Measurements from ENCODE around the gene SLC22A6.
"Not testable (repeated sequence)": the region's sequence is repeated elsewhere in the genome, so short reads cannot be mapped to it uniquely, and the experiment has no call there.

Gene SLC22A6

GRCh38 chr11:62985041-62985750 is 429 bp upstream of the SLC22A6 start:
- no peak for DNase-seq (ENCODE audit: low spot score)

DNA sequence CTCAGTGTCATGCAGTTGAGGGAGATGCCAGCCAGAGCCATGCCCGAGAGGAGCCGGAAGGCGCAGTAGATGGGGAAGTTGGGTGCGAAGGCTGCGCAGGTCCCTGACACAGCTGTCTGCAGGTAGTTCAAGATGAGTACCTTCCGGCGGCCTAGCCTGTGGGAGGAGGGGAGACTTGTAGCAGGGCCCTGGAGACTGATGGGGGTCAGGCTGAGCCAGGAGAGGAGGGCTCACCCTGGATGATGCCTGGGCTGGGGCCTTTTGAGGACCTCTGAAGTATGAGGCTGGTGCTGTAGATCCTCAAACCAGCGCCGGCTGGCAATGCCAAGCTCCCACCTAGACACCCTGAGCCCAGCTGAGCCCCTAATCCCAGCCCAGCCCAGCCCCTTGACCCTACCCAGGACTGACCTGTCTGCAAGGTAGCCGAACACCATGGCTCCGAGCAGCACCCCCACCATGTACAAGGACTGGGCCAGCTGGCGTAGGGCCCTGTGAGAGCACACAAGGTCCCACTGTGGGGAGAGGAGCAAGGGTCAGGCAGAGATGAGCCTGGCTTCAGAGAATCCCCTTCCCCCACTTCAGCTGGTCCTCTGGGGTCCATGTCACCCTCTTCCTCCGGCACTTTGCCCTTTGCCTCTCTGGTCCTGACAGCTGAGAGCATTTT is 1.1 kb downstream of the SLC22A6 start:
- DNase-seq (ENCODE audit: low spot score) = no peak

DNA sequence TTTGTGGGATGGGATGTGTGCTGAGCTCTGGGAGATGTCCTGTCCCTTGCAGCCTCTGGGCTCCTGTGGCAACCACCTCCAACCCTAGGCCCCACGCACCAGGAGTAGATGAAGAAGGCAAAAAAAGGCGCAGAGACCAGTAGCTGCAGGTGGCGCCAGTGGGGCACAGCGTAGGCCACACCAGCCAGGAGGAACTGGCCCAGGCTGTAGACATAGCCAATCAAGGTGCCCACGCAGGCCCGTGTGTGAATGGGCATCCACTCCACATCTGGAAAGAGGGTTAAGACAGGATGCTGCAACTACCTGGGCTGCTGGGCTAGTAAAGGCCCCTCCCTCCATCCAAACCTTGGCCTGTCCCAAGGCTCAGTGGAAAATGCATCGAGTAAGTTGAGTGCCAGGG is 3.0 kb downstream of the SLC22A6 start:
- no peak for DNase-seq (ENCODE audit: low spot score)

DNA sequence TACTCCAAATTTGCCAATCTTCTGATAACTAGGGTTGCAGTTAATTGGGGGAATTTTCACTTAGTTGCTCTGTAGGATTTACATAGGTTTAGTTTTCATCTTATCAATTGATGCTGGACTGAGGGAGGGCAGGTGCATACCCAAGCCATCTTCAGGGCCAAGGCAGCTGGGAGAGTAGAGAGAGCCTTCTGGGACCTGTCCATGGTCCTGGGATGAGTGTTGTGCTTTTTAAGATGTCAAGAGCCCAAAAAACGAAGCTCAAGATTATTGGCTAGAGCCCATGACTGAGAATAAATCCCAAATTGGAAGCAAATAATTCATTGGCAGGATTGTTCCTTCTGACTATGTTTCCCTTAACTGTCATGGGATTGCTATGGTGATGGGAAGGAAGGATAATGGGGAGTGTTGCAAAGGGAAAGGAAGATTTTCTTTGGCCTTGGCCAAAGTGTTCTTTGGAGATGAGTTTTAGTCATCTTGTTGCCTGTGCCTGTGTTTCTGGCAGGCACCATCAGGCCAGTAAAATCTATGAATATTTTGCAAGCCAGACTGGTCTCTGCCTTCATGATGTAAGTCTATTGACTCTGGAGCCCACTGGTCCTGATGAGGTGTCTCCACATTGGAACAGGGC is 4.5 kb downstream of the SLC22A6 start:
- DNase-seq (ENCODE audit: low spot score) = no peak

DNA sequence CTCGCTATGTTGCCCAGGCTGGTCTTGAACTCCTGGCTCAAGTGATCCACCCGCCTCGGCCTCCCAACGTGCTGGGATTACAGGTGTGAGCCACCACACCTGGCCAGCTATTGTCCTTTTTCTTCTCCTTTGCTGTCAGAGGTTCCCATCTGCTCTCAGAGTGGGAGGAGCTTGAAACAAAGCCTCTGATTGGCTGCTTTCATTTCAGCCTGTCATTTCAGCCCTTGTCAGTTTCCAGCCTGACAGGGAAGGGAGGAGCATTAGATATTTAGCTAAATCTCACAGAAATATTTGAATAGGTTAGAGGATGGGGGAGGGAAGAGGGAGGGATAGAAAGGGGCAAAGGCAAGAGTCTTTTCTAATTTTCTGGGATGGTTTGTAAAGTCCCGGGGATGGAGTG is 8.7 kb downstream of the SLC22A6 start:
- no peak for DNase-seq (ENCODE audit: low spot score)

GRCh38 chr11:62974848-62975522 is 9.8 kb downstream of the SLC22A6 start:
- no peak for DNase-seq (ENCODE audit: low spot score)

DNA sequence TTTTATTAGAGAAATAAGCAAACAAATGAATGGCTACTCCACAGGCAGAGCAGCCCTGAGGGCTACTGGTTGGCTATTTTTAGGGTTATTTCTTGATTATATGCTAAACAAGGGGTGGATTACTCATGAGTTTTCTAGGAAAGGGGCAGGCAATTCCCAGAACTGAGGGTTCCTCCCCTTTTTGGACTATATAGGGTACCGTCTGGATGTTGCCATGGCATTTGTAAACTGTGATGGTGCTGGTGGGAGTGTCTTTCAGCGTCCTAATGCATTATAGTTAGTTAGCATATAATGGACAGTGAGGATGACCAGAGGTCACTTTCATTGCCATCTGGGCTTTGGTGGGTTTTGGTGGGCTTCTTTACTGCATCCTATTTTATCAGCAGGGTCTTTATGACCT is 19.2 kb downstream of the SLC22A6 start:
- DNase-seq (ENCODE audit: low spot score) = no peak

DNA sequence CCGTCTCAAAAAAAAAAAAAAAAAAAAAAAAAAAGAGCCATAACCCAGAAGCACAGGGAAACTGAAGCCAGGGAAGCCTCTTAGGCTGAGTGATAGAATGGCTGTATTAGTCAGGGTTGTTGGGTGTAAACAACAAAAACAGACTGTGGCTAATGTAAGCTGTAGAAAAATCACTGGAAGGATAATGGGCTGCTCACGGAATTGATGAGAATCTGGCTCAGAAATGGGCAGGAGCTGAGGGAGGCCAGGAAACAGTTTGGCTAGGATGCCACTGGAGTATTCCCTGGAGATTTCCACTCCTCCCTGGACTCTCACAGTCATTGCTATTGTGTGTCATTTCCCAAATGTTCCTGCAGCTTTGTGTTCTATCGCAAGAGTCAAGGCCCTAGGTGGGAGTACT is 22.4 kb downstream of the SLC22A6 start:
- DNase-seq (ENCODE audit: low spot score) = no peak

DNA sequence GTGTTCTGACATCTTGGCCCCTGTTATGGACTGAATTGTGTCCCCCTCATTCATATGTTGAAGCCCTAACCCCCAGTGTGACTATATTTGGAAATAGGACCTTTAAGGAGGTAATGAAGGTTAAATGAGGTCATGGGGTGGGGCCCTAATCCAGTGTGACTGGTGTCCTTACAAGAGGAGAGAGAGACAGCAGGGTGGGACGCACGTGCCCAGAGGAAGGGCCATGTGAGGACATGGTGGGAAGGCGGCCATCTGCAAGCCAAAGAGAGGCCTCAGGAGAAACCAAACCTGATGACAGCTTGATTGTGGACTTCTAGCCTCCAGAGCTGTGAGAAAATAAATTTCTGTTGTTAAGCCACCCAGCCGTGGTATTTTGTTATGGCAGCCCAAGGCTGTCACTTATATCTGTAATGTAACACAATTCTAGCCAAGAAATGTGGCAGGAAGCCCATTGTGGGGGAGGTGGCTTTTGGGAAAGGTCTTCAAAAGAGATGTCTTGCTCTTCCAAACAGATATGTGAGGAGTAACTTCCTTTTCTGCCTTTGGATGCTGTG is 23.7 kb downstream of the SLC22A6 start:
- DNase-seq (ENCODE audit: low spot score) = no peak

GRCh38 chr11:62959422-62959980 is 25.3 kb downstream of the SLC22A6 start:
- no peak for DNase-seq (ENCODE audit: low spot score)

- DNase-seq (ENCODE audit: low spot score) = no peak
These were observed 26.0 kb downstream of the SLC22A6 start for GRCh38 chr11:62958547-62959421.

GRCh38 chr11:62957147-62957546 is 27.6 kb downstream of the SLC22A6 start:
- DNase-seq (ENCODE audit: low spot score) = no peak

GRCh38 chr11:62954478-62954877 is 30.3 kb downstream of the SLC22A6 start:
- no peak for DNase-seq (ENCODE audit: low spot score)

DNA sequence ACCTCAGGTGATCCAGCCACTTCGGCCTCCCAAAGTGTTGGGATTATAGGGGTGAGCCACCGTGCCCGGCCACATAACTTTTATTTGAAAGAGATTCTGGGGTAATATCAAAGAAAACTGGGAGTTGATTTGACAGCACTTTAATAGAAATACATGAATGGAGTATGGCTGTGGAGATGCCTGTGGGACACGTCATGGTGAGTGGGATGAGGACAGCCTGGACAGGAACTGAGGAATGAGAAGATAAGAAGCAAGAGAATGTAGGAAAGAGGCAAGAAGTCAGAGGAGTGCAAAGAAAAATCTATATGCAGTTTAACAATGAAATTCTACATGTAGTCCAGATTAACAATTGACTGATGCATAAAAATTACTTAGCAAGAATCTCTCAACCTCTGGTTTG is 31.0 kb downstream of the SLC22A6 start:
- DNase-seq (ENCODE audit: low spot score) = no peak

DNA sequence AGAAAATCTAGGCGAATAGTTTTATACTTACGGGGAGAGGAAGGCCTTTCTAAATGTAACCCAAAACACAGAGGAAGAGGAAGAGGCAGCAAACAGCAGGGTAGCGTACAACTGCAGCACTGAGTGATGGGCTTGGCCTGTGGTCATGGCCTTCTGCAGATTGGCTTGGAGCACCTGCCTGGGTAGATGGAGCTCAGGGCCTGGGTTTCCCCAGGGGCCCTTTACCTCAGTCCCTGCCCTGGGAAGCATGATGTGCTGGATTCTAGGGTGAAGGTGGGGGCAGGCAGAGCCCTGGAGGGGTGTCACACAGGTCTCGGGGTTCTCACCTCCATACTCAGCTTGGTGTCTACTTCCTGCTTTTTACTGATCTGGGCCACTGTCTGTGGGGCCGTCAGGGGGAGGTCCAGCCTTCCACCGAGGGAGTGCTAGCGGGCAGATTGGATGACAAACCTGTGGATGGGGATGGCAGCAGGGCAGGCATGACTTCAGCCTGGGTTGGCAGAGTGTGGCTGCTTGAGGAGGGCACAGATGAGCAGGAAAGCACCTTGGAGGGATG is 35.9 kb downstream of the SLC22A6 start:
- DNase-seq (ENCODE audit: low spot score) = no peak

DNA sequence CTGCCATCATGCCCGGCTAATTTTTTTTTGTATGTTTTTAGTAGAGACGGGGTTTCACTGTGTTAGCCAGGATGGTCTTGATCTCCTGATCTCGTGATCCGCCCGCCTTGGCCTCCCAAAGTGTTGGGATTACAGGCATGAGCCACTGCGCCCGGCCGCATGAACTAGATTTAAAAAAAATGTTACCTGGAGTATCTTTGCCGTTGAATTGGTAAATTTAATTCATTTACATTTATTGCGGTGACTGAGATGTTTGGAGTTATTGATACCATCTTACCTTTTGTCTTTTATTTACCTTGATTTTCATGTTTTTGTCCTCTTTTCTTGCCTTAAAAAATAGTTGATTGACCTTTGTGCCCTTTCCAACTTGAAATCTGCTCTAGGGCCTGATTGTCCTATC is 39.2 kb downstream of the SLC22A6 start:
- DNase-seq (ENCODE audit: low spot score) = not testable (repeated sequence)

GRCh38 chr11:62937528-62937927 is 47.2 kb downstream of the SLC22A6 start:
- DNase-seq (ENCODE audit: low spot score) = not testable (repeated sequence)

DNA sequence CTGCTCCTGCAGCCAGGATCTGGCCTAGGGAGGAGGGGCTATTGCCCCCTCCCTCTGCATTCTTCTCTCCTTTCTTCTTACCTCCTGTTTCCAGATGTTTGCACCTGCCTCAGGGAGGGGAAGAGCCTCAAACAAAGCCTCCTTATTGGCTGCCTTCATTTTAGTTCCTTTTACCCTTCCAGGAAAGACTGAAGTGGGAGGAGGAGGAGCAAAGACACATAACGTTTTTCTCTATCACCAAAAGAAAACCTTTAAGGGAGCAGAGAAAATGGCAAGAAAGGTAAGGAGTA is 50.3 kb downstream of the SLC22A6 start:
- DNase-seq (ENCODE audit: low spot score) = no peak

DNA sequence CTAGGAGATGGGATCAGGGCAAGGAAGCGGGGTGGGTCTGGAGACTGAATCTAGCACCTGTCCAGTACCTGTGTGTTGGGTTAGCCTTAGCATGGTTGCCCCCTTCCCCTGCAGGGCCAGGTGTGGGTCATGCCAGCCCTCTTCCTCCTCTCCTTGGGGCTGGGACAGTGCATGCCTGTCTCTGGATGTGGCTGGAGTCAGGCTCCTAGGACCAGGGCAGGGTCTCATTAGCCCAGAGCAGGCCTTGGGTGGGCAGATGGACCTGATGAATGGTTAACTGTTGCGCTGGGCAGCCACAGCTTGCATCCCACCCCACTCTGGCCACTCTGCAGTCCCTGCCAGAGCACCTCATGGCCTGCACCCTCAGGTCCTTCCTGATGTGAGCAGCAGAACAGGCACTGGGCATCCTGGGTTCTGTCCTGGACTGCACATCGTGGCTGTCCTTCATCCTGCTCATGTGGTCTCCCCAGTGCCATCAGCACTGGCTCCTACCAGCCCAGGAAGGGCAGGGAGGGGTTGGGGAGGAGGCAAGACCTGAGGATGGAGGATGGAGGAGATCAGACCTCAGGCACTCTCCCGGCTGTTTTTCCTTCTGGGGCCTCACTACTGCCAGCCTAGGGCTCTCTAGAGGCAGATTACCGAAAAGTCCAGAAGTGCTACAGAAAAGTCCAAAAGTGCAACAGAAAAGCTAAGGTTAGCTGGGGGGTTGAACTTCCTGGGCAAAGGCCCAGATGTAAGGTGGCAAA is 50.8 kb downstream of the SLC22A6 start:
- DNase-seq (ENCODE audit: low spot score) = no peak

GRCh38 chr11:62933285-62933684 is 51.5 kb downstream of the SLC22A6 start:
- DNase-seq (ENCODE audit: low spot score) = no peak

All from CD4-positive, alpha-beta T cell treated with Interleukin-15 for 4 hours (primary cell).